GM23338 (cell line): Measurements from ENCODE around the gene ZER1. TPM values are rescaled to one million over a fixed set of nuclear protein-coding genes. Genes with fewer than 3 reads are reported as not detected.

ENCODE experiments used
- ATAC-seq: fragments of 200-7000 bp; cut with Tn5 transposase; 3 replicates; pipeline ENCODE4 v1.9.1; 2020
- DNase-seq: peaks from one replicate; pipeline ENCODE4 v3.0.0-alpha.2; 2015; ENCODE audit warnings: low spot score
- H2AFZ ChIP-seq: fragments of 200-600 bp; sonication (generic); 2 replicates; pipeline ENCODE4 v1.8.0; 2016; ENCODE audit warnings: antibody characterized with exemption, mild to moderate bottlenecking, moderate library complexity
- H3F3A ChIP-seq: fragments of 200-600 bp; sonication (generic); replicated peaks from 2 replicates; pipeline ENCODE4 v1.8.0; 2017; ENCODE audit warnings: antibody characterized with exemption, mixed run types, low read depth
- H3K27ac ChIP-seq: fragments of 200-600 bp; sonication (generic); 2 replicates; pipeline ENCODE4 v1.6.1; 2016; ENCODE audit warnings: low read depth
- H3K27me3 ChIP-seq: fragments of 200-600 bp; sonication (generic); 2 replicates; pipeline ENCODE4 v1.8.0; 2016; ENCODE audit warnings: mild to moderate bottlenecking, mixed run types, moderate library complexity; ENCODE audit not compliant: insufficient read depth
- H3K36me3 ChIP-seq: fragments of 200-600 bp; sonication (generic); 2 replicates; pipeline ENCODE4 v1.8.0; 2016; ENCODE audit warnings: mild to moderate bottlenecking; ENCODE audit not compliant: insufficient read depth
- H3K4me1 ChIP-seq: fragments of 200-600 bp; sonication (generic); 2 replicates; pipeline ENCODE4 v1.8.0; 2016; ENCODE audit warnings: mild to moderate bottlenecking, moderate library complexity; ENCODE audit not compliant: insufficient read depth
- H3K4me2 ChIP-seq: fragments of 200-600 bp; sonication (generic); 2 replicates; pipeline ENCODE4 v1.7.1; 2017; ENCODE audit warnings: mixed run types
- H3K4me3 ChIP-seq: fragments of 200-600 bp; sonication (generic); 2 replicates; pipeline ENCODE4 v1.6.1; 2016; ENCODE audit warnings: mixed run types
- H3K79me2 ChIP-seq: fragments of 200-600 bp; sonication (generic); replicated peaks from 2 replicates; pipeline ENCODE4 v1.8.0; 2017; ENCODE audit warnings: mild to moderate bottlenecking; ENCODE audit not compliant: insufficient read depth
- H3K9me2 ChIP-seq: fragments of 200-600 bp; sonication (generic); 2 replicates; pipeline ENCODE4 v1.8.0; 2017; ENCODE audit not compliant: insufficient read depth
- H4K20me1 ChIP-seq: fragments of 200-600 bp; sonication (generic); replicated peaks from 2 replicates; pipeline ENCODE4 v1.8.0; 2017; ENCODE audit warnings: mild to moderate bottlenecking; ENCODE audit not compliant: insufficient read depth
- H3K27ac Mint-ChIP-seq: 2 replicates; pipeline ENCODE4 v1.8.0; 2020; ENCODE audit warnings: inconsistent platforms, mild to moderate bottlenecking, moderate library complexity, mixed read lengths
- H3K27me3 Mint-ChIP-seq: 3 replicates; pipeline ENCODE4 v1.8.0; 2022; ENCODE audit warnings: low read depth, mild to moderate bottlenecking, moderate library complexity, mixed read lengths, inconsistent platforms; ENCODE audit not compliant: insufficient read depth, poor library complexity
- H3K36me3 Mint-ChIP-seq: 3 replicates; pipeline ENCODE4 v1.8.0; 2021; ENCODE audit warnings: low read depth, mild to moderate bottlenecking, inconsistent platforms, moderate library complexity, mixed read lengths
- H3K4me1 Mint-ChIP-seq: 3 replicates; pipeline ENCODE4 v1.8.0; 2020; ENCODE audit warnings: mild to moderate bottlenecking, inconsistent platforms, mixed read lengths
- H3K4me3 Mint-ChIP-seq: 3 replicates; pipeline ENCODE4 v1.8.0; 2021; ENCODE audit warnings: moderate library complexity, mild to moderate bottlenecking, inconsistent platforms, mixed read lengths
- H3K9me3 Mint-ChIP-seq: 3 replicates; pipeline ENCODE4 v1.8.0; 2020; ENCODE audit warnings: moderate library complexity, mild to moderate bottlenecking, inconsistent platforms, mixed read lengths
- CTCF ChIP-seq, 2 experiments: fragments of 200-600 bp in 1 of 2; sonication (generic) in 1 of 2; conservative IDR thresholded peaks; 2 replicates each; pipeline versions ENCODE4 v1.5.1 to v1.6.1; 2016 to 2017; ENCODE audit warnings: antibody characterized with exemption in 2 of 2, low read depth in 2 of 2, mild to moderate bottlenecking in 2 of 2, moderate library complexity in 1 of 2
- ETS1 ChIP-seq: IDR thresholded peaks from 2 replicates; pipeline ENCODE4 v1.6.1; 2016; ENCODE audit warnings: antibody characterized with exemption
- EZH2 ChIP-seq: fragments of 200-600 bp; sonication (generic); IDR thresholded peaks from one replicate; pipeline ENCODE4 v1.8.0; 2017; ENCODE audit warnings: antibody characterized with exemption, mild to moderate bottlenecking, low read depth; ENCODE audit not compliant: unreplicated experiment
- EZH2phosphoT487 ChIP-seq: fragments of 200-600 bp; sonication (generic); IDR thresholded peaks from one replicate; pipeline ENCODE4 v1.8.1; 2018; ENCODE audit warnings: antibody characterized with exemption; ENCODE audit not compliant: unreplicated experiment
- NANOG ChIP-seq: IDR thresholded peaks from 2 replicates; pipeline ENCODE4 v1.6.1; 2016; ENCODE audit warnings: antibody characterized with exemption, borderline replicate concordance
- POLR2AphosphoS5 ChIP-seq: IDR thresholded peaks from 2 replicates; pipeline ENCODE4 v1.6.1; 2016; ENCODE audit warnings: antibody characterized with exemption, low read depth
- REST ChIP-seq: IDR thresholded peaks from one replicate; pipeline ENCODE4 v1.6.1; 2018; ENCODE audit warnings: antibody characterized with exemption; ENCODE audit not compliant: unreplicated experiment
- ZNF331 ChIP-seq: fragments of 250-450 bp; sonication (Bioruptor Pico); IDR thresholded peaks from 2 replicates; pipeline ENCODE4 v1.5.0; 2020; ENCODE audit warnings: low read depth, mild to moderate bottlenecking, moderate library complexity
- ZNF462 ChIP-seq: fragments of 250-450 bp; sonication (Bioruptor Pico); IDR thresholded peaks from 2 replicates; pipeline ENCODE4 v1.5.0; 2020; ENCODE audit warnings: mild to moderate bottlenecking, moderate library complexity
- polyA plus RNA-seq: library from polyadenylated mRNA; unstranded; fragments of >200 nt; fragmentation: Nextera tagmentation; extraction: Ambion mirVana; gene quantifications from 2 replicates; pipeline ENCODE4 v1.2.1, GENCODE V29; 2016
- total RNA-seq: library from RNA; depleted of rRNA; stranded (reverse); fragments of >200 nt; shearing (Covaris generic); gene quantifications from 2 replicates; pipeline ENCODE4 v1.2.3, GENCODE V29; 2014

The ZER1 gene
- total and polyA plus RNA-seq, 2 experiments from 2014 or later = 7.0 to 23.9 TPM

GRCh38 chr9:128713941-128714573 is 57.7 kb downstream of the ZER1 start:
- DNase-seq = no peak
- Histone ChIP-seq H3K27ac (no peak overlapping the region), H3K9me2 (no peaks in the 10 kb centered on the region), H4K20me1 (no peaks in the 10 kb centered on the region), H3K79me2 (no peaks in the 10 kb centered on the region), H3K36me3 (no peaks in the 10 kb centered on the region), H3K4me2 (no peak overlapping the region), H3F3A (no peaks in the 10 kb centered on the region), H3K4me1 (no peaks in the 10 kb centered on the region), H3K4me3 (no peak overlapping the region), H2AFZ (no peak overlapping the region), H3K27me3 (no peaks in the 10 kb centered on the region)
- Mint-ChIP-seq H3K27ac (no peak overlapping the region), H3K4me1 (no peaks in the 10 kb centered on the region; the same call in 2 of the 3 replicates), H3K36me3 (peaks cover 8% of the 10 kb centered on the region), H3K9me3 (no peaks in the 10 kb centered on the region), H3K4me3 (no peak overlapping the region), H3K27me3 (peaks cover 11% of the 10 kb centered on the region)
- no peak for ATAC-seq
- no peak for TF ChIP-seq EZH2phosphoT487
- no peak for TF ChIP-seq EZH2
- no peak for TF ChIP-seq REST
- no peak for TF ChIP-seq CTCF (conservative IDR thresholded peaks at IDR 0.05; ENCODE audit: low read depth in 2 of 2)
- no peak for TF ChIP-seq ETS1

GRCh38 chr9:128713411-128713780 is 58.3 kb downstream of the ZER1 start:
- no peak for ATAC-seq
- no peak overlapping the region for H2AFZ ChIP-seq
- H3K4me3 ChIP-seq = no peak overlapping the region
- no peaks in the 10 kb centered on the region for H3K4me1 ChIP-seq
- Mint-ChIP-seq H3K27me3 (peaks cover 9% of the 10 kb centered on the region), H3K9me3 (no peaks in the 10 kb centered on the region), H3K4me1 (no peaks in the 10 kb centered on the region; the same call in 2 of the 3 replicates), H3K27ac (no peak overlapping the region), H3K36me3 (peaks cover 8% of the 10 kb centered on the region), H3K4me3 (no peak overlapping the region)
- no peak overlapping the region for H3K4me2 ChIP-seq
- H4K20me1 ChIP-seq = no peaks in the 10 kb centered on the region
- no peaks in the 10 kb centered on the region for H3K79me2 ChIP-seq
- H3F3A ChIP-seq = no peaks in the 10 kb centered on the region
- no peaks in the 10 kb centered on the region for H3K27me3 ChIP-seq
- no peak overlapping the region for H3K27ac ChIP-seq
- no peaks in the 10 kb centered on the region for H3K36me3 ChIP-seq
- H3K9me2 ChIP-seq = no peaks in the 10 kb centered on the region
- DNase-seq = no peak
- TF ChIP-seq NANOG (no peak), EZH2phosphoT487 (no peak), ZNF331 (no peak), POLR2AphosphoS5 (no peak), ZNF462 (CRISPR knock-in tag) (no peak)
